Adrenal gland (tissue), 5 donors: ENCODE results near the gene RETN.

Experiments used
- POLR2A ChIP-seq, 2 donors: fragments of 450-650 bp; IDR thresholded peaks; one replicate each; pipeline ENCODE4 v1.6.1; 2017; ENCODE audit warnings: antibody characterized with exemption in 2 of 2, mild to moderate bottlenecking in 2 of 2, moderate library complexity in 1 of 2
- TF ChIP-seq, protein P1 (sequence below), 6 experiments: fragments of 450-650 bp in 4 of 6; fragments of 200-600 bp in 2 of 6; sonication (generic) in 1 of 6; IDR thresholded peaks; 1 replicate in 5 of 6; 2 replicates in 1 of 6; pipeline versions ENCODE4 v1.5.1 to v1.8.0; 2016 to 2021; ENCODE audit warnings: antibody characterized with exemption in 6 of 6, mild to moderate bottlenecking in 2 of 6, moderate library complexity in 1 of 6
- donor health status: DM: no; HTN: no; CAD: no.

DNA sequence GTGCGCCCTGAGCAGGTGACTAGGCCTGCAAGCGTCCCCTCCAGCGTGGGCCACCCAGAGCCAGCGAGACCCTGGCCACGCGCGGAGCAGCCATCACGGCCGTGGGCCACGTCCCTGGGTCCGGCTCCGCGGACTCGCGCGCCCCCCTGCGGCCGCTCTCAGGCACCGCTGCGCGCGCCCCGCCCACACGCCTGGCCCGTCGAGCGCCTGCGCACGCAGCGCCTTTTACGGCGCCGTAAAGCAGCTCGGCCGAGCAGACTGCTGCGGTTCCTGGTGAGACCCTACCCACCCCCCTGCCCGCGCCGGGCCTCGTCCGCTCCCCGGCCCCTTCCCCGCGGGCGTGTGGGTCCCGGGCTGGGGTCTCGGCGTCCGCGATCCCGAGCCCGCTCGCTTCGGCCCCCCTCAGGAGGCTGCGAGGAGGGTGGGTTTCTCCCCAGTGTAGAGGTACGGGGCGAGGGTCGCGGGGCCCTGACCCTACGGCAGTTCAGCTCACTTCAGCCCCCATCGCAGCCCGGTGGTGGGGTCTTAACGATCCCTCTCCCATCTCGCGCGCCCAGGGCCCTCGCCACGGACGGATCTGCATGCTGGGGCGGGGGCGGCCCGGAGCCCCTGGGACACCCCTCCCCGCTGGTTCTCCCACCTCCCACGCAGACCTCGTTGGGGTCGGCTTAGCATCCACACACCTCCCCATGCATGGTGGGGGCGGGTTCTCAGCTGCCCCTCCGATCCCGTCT, 11.9 kb downstream of the RETN start, which contains the start of gene TRAPPC5:
- peak; percentile 13 to 27 for TF ChIP-seq POLR2A (IDR thresholded peaks at IDR 0.05)
- TF ChIP-seq, protein P1, sequence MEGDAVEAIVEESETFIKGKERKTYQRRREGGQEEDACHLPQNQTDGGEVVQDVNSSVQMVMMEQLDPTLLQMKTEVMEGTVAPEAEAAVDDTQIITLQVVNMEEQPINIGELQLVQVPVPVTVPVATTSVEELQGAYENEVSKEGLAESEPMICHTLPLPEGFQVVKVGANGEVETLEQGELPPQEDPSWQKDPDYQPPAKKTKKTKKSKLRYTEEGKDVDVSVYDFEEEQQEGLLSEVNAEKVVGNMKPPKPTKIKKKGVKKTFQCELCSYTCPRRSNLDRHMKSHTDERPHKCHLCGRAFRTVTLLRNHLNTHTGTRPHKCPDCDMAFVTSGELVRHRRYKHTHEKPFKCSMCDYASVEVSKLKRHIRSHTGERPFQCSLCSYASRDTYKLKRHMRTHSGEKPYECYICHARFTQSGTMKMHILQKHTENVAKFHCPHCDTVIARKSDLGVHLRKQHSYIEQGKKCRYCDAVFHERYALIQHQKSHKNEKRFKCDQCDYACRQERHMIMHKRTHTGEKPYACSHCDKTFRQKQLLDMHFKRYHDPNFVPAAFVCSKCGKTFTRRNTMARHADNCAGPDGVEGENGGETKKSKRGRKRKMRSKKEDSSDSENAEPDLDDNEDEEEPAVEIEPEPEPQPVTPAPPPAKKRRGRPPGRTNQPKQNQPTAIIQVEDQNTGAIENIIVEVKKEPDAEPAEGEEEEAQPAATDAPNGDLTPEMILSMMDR (IDR thresholded peaks at IDR 0.05), result peak; percentile 8 to 99 (median 73)
